PC-9 (cell line): ENCODE results near the gene EDDM13.

Experiments
- CTCF ChIP-seq: fragments of 200-600 bp; sonication (generic); conservative IDR thresholded peaks from 2 replicates; pipeline ENCODE4 v1.6.1; 2017; ENCODE audit warnings: mixed run types, antibody characterized with exemption, mild to moderate bottlenecking, moderate library complexity
- EZH2 ChIP-seq: fragments of 200-600 bp; sonication (generic); IDR thresholded peaks from 2 replicates; pipeline ENCODE4 v1.8.0; 2017; ENCODE audit warnings: antibody characterized with exemption, low read depth

- TF ChIP-seq CTCF (no peak), EZH2 (no peak)
These were observed 49.6 kb upstream of the EDDM13 start for GRCh38 chr19:56222901-56223300.
